ENCODE results near the gene AVL9. TPM values are rescaled to one million over a fixed set of nuclear protein-coding genes. Genes with fewer than 3 reads are reported as not detected.

Gene AVL9
- total RNA-seq, 3 donors from 2014 or later: 27.7 to 54.4 (median 42.3) TPM

GRCh38 chr7:32579776-32580175, 84.5 kb downstream of the AVL9 start:
- Histone ChIP-seq H3K27me3 (no peaks in the 10 kb centered on the region), H3K4me1 (no peaks in the 10 kb centered on the region), H3K27ac (no peak overlapping the region), H3K36me3 (peaks cover 5% of the 10 kb centered on the region), H3K4me3 (no peak overlapping the region), H3K9me3 (no peaks in the 10 kb centered on the region)
- no peak for DNase-seq (ENCODE audit: low spot score in 2 of 2)
- TF ChIP-seq POLR2AphosphoS5 (IDR thresholded peaks at IDR 0.05): no peak
- TF ChIP-seq POLR2A (IDR thresholded peaks at IDR 0.05): no peak
- TF ChIP-seq CTCF (IDR thresholded peaks at IDR 0.05): no peak
- intact Hi-C loops (cut with DNase I; ENCODE audit: low total_unique reads): no loop called here

- Histone ChIP-seq H3K9me3 (no peaks in the 10 kb centered on the region), H3K4me3 (no peak overlapping the region), H3K27ac (no peak overlapping the region), H3K27me3 (no peaks in the 10 kb centered on the region), H3K4me1 (no peaks in the 10 kb centered on the region), H3K36me3 (peaks cover 5% of the 10 kb centered on the region)
- DNase-seq (ENCODE audit: low spot score in 2 of 2): no peak
- TF ChIP-seq POLR2AphosphoS5 (IDR thresholded peaks at IDR 0.05) (no peak), CTCF (IDR thresholded peaks at IDR 0.05) (no peak), POLR2A (IDR thresholded peaks at IDR 0.05) (no peak)
- intact Hi-C loops (cut with DNase I; ENCODE audit: low total_unique reads): no loop called here
These were observed 85.4 kb downstream of the AVL9 start for GRCh38 chr7:32580646-32581045.

- Histone ChIP-seq H3K9me3 (no peaks in the 10 kb centered on the region), H3K27ac (no peak overlapping the region), H3K36me3 (peaks cover 5% of the 10 kb centered on the region), H3K27me3 (no peaks in the 10 kb centered on the region), H3K4me3 (no peak overlapping the region), H3K4me1 (no peaks in the 10 kb centered on the region)
- DNase-seq (ENCODE audit: low spot score in 2 of 2): no peak
- intact Hi-C loops (cut with DNase I; ENCODE audit: low total_unique reads): no loop called here
- no peak for TF ChIP-seq POLR2AphosphoS5 (IDR thresholded peaks at IDR 0.05)
- TF ChIP-seq CTCF (IDR thresholded peaks at IDR 0.05): no peak
- TF ChIP-seq POLR2A (IDR thresholded peaks at IDR 0.05): no peak
These were observed 86.7 kb downstream of the AVL9 start for GRCh38 chr7:32582036-32582435.

GRCh38 chr7:32583791-32584190, 88.5 kb downstream of the AVL9 start:
- no peak for TF ChIP-seq POLR2AphosphoS5 (IDR thresholded peaks at IDR 0.05)
- intact Hi-C loops (cut with DNase I; ENCODE audit: low total_unique reads): no loop called here
- H3K9me3 ChIP-seq: no peaks in the 10 kb centered on the region
- DNase-seq (ENCODE audit: low spot score in 2 of 2): no peak
- H3K27me3 ChIP-seq: no peaks in the 10 kb centered on the region
- H3K4me1 ChIP-seq: no peaks in the 10 kb centered on the region
- H3K4me3 ChIP-seq: no peak overlapping the region
- no peak overlapping the region for H3K27ac ChIP-seq
- H3K36me3 ChIP-seq: peaks cover 5% of the 10 kb centered on the region

- TF ChIP-seq POLR2AphosphoS5 (IDR thresholded peaks at IDR 0.05) (no peak), CTCF (IDR thresholded peaks at IDR 0.05) (no peak), POLR2A (IDR thresholded peaks at IDR 0.05) (no peak)
- Histone ChIP-seq H3K27ac (peak overlapping the region; percentile 54 to 82), H3K36me3 (peaks cover 5% of the 10 kb centered on the region), H3K4me3 (no peak overlapping the region), H3K27me3 (no peaks in the 10 kb centered on the region), H3K4me1 (no peaks in the 10 kb centered on the region), H3K9me3 (no peaks in the 10 kb centered on the region)
- intact Hi-C loops (cut with DNase I; ENCODE audit: low total_unique reads): no loop called here
- DNase-seq (ENCODE audit: low spot score in 2 of 2): no peak
These were observed 91.3 kb downstream of the AVL9 start for GRCh38 chr7:32586291-32587221.

Data from breast epithelium (tissue), 4 donors.